ENCODE results near the gene CD37. TPM values are rescaled to one million over a fixed set of nuclear protein-coding genes. Genes with fewer than 3 reads are reported as not detected.

Gene CD37
- total RNA-seq, 1 experiment from 2014 or later = not detected

DNA sequence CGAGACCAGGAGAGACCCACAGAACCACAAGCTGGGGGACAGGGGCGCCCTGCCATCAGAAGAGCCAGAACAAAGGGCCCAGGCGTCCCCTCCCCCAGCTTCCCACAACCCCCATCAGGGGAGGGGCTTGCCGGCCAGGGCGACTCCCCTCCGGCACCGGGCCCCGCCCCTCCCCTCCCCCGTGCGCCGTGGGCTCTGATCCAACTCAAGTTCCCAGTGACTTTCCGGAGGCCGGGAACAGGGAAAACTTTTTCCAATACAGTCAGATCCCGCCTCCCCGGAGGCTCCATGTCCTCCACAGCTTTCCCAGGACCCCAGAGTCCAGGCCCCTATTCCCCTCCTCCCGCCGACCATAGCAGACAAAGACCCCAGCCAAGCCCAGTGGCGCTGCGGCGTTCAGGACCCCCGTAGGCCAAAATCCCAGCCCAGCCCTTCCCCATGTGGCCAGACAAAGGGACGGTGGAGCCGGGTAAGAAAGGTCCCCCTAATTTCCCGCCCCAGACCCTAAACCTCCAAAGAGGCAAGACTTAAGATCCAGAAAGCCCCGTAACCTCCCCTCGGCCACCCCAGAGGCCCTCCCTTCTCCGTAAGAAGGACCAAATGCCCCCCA is 26.3 kb downstream of the CD37 start:
- peaks cover 7% of the 10 kb centered on the region for H3F3A ChIP-seq (ENCODE audit: low read length, unreplicated experiment)
- no peaks in the 10 kb centered on the region for H3K9me2 ChIP-seq (replicated peaks; ENCODE audit: low read length)
- peak overlapping the region; percentile 83 for H3K4me3 ChIP-seq (ENCODE audit: low read length)
- ATAC-seq (peak; percentile 7), DNase-seq (peak; percentile 80)
- H3K36me3 ChIP-seq (ENCODE audit: low read depth, low read length) = peaks cover 6% of the 10 kb centered on the region
- CTCF ChIA-PET = interaction anchor here (0.6 kb wide), 2 partner anchors 80 to 90 kb away, joined by 4 to 8 read pairs; partner anchors contain the start of gene PIH1D1
- H4K20me1 ChIP-seq (ENCODE audit: low read length) = no peaks in the 10 kb centered on the region
- TSS peak; percentile 54 for BruUV-seq (replicated peaks)
- H3K9me3 ChIP-seq (ENCODE audit: low read length) = no peaks in the 10 kb centered on the region
- peak overlapping the region; percentile 95 for H3K4me2 ChIP-seq (ENCODE audit: low read length)
- peaks cover 11% of the 10 kb centered on the region for H3K4me1 ChIP-seq (ENCODE audit: insufficient read depth, low read length)
- TF ChIP-seq EZH2 (IDR thresholded peaks at IDR 0.05; ENCODE audit: low read length, unreplicated experiment) = no peak
- TF ChIP-seq, protein P1, sequence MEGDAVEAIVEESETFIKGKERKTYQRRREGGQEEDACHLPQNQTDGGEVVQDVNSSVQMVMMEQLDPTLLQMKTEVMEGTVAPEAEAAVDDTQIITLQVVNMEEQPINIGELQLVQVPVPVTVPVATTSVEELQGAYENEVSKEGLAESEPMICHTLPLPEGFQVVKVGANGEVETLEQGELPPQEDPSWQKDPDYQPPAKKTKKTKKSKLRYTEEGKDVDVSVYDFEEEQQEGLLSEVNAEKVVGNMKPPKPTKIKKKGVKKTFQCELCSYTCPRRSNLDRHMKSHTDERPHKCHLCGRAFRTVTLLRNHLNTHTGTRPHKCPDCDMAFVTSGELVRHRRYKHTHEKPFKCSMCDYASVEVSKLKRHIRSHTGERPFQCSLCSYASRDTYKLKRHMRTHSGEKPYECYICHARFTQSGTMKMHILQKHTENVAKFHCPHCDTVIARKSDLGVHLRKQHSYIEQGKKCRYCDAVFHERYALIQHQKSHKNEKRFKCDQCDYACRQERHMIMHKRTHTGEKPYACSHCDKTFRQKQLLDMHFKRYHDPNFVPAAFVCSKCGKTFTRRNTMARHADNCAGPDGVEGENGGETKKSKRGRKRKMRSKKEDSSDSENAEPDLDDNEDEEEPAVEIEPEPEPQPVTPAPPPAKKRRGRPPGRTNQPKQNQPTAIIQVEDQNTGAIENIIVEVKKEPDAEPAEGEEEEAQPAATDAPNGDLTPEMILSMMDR (conservative IDR thresholded peaks at IDR 0.05; ENCODE audit: low read depth, low read length) = no peak
- H2AFZ ChIP-seq (ENCODE audit: low read length) = peak overlapping the region; percentile 90
- POLR2A ChIA-PET (ENCODE audit: unreplicated experiment) = interaction anchor here (0.6 to 1.0 kb wide), 3 partner anchors 17 to 90 kb away, joined by 4 to 13 read pairs (median 12); no protein-coding TSS in a partner anchor
- H3K27me3 ChIP-seq (ENCODE audit: low read length) = no peaks in the 10 kb centered on the region
- intact Hi-C loops (cut with micrococcal nuclease) = loop anchor here (2.0 kb wide), 1 partner anchor 31 kb away; no protein-coding TSS in a partner anchor
- peaks cover 6% of the 10 kb centered on the region; the same call in 1 of the 2 replicates for H3K79me2 ChIP-seq (ENCODE audit: low read length)
- H3K9ac ChIP-seq (ENCODE audit: low read length) = peak overlapping the region; percentile 84
- peak overlapping the region; percentile 15; the same call in 1 of the 2 replicates for H3K27ac ChIP-seq (ENCODE audit: low read length)

DNA sequence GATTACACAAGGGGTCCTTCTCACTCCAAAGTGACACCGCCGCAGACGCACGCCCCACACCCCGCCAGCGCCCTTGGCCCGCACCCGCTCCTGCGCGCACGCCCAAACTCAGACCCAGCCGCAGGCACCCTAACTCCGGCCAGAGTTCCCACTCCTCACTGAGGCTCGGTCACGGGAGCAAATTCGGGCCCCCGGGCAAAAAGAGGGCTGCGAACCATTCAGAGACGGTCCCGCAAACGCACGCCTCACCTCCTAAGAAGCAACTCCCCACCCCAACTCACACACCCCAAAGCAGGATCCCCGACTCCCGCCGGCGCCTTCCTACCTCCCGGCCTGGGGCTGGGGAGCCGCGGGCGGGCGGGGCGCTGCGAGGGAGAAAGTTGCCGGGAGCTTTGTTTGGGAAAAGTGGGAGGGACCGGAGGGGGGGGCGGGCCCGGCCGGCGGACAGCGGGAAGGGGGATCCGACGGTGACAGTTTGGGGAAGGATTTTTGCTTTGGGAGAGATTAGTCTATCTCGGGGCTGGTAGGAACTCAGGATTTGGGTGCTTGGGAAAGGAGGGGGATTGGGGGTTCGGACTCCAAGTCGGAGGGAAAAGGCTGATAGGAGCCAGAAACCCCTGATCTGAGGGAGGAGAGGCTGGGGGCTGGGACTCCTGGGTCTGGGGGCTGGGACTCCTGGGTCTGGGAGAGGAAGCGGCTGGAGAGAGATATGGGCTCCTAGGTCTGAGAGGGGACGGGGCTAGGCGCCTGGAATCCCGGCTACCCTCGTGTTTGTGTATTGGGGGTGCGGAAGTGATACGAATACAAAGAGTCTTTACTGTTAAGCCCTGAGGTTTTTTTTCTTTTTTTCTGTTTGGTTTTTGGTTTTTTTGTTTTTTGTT is 27.1 kb downstream of the CD37 start, which contains the start of gene TEAD2:
TEAD2 (minus strand) TSS at position 369 of the 881 bp plus-strand sequence. CDS start 2,341 bp downstream, outside the sequence.
- H3K9ac ChIP-seq (ENCODE audit: low read length) = peak within 1 kb of the TSS; percentile 84
- CTCF ChIA-PET = interaction anchor here (0.6 to 0.7 kb wide), 3 partner anchors 79 to 90 kb away, joined by 3 to 8 read pairs (median 4); partner anchors contain the start of gene PIH1D1

More for the DNA sequence above, 27.1 kb downstream of the CD37 start, which contains the start of gene TEAD2:
- POLR2A ChIA-PET (ENCODE audit: unreplicated experiment) = interaction anchor here (0.5 to 1.0 kb wide), 4 partner anchors 16 to 369 kb away, joined by 4 to 13 read pairs (median 8); partner anchors contain the start of gene GYS1
- intact Hi-C loops (cut with micrococcal nuclease) = loop anchor here (2.0 kb wide), 1 partner anchor 31 kb away; no protein-coding TSS in a partner anchor
- Histone ChIP-seq H3K9me2 (replicated peaks; ENCODE audit: low read length) (no peaks in the 10 kb centered on the region), H3K4me3 (ENCODE audit: low read length) (peak within 1 kb of the TSS; percentile 83), H3K27me3 (ENCODE audit: low read length) (no peaks in the 10 kb centered on the region), H4K20me1 (ENCODE audit: low read length) (no peaks in the 10 kb centered on the region), H2AFZ (ENCODE audit: low read length) (peak within 1 kb of the TSS; percentile 90), H3K36me3 (ENCODE audit: low read depth, low read length) (peaks cover 6% of the 10 kb centered on the region), H3F3A (ENCODE audit: low read length, unreplicated experiment) (peaks cover 7% of the 10 kb centered on the region), H3K9me3 (ENCODE audit: low read length) (no peaks in the 10 kb centered on the region), H3K4me2 (ENCODE audit: low read length) (peak within 1 kb of the TSS; percentile 95), H3K4me1 (ENCODE audit: insufficient read depth, low read length) (peaks cover 11% of the 10 kb centered on the region), H3K27ac (ENCODE audit: low read length) (peak within 1 kb of the TSS; percentile 15), H3K79me2 (ENCODE audit: low read length) (peaks cover 6% of the 10 kb centered on the region; the same call in 1 of the 2 replicates)
- no peak for TF ChIP-seq EZH2phosphoT487 (IDR thresholded peaks at IDR 0.05; ENCODE audit: borderline replicate concordance, low read length)
- TF ChIP-seq, protein P1 (conservative IDR thresholded peaks at IDR 0.05; ENCODE audit: low read depth, low read length) = no peak
- TF ChIP-seq EZH2 (IDR thresholded peaks at IDR 0.05; ENCODE audit: low read length, unreplicated experiment) = no peak
- DNase-seq (peak; percentile 63), ATAC-seq (peak; percentile 13)
- TSS peak; percentile 20 for BruUV-seq (replicated peaks)

All from PC-3 (cell line).